CD4-positive, CD25-positive, alpha-beta regulatory T cell (primary cell): Measurements from ENCODE around the gene ELP5. TPM values are rescaled to one million over a fixed set of nuclear protein-coding genes. Genes with fewer than 3 reads are reported as not detected.

ENCODE experiments used
- ATAC-seq, 2 donors: fragments of 150-1000 bp; cut with Tn5 transposase; one replicate each; pipeline ENCODE4 v1.10.0; 2021; ENCODE audit warnings: low read depth in 2 of 2, moderate number of reproducible peaks in 2 of 2, moderate library complexity in 1 of 2
- DNase-seq, 3 donors: peaks; one replicate each; pipeline versions ENCODE4 v3.0.0 to v3.0.0-alpha.2; 2012 to 2022; ENCODE audit warnings: mixed read lengths in 1 of 3
- H3K27ac ChIP-seq: one replicate; pipeline ENCODE4 v1.7.0; 2013; ENCODE audit warnings: mild to moderate bottlenecking, low read length; ENCODE audit not compliant: insufficient read depth, poor library complexity, severe bottlenecking
- H3K27me3 ChIP-seq: one replicate; pipeline ENCODE4 v1.7.0; 2013; ENCODE audit warnings: low read length; ENCODE audit not compliant: control insufficient read depth, insufficient read depth
- H3K36me3 ChIP-seq: one replicate; pipeline ENCODE4 v1.7.0; 2013; ENCODE audit warnings: mild to moderate bottlenecking, low read length, moderate library complexity; ENCODE audit not compliant: control insufficient read depth, insufficient read depth
- H3K4me1 ChIP-seq: 2 replicates; pipeline ENCODE4 v1.7.0; 2013; ENCODE audit warnings: mild to moderate bottlenecking, low read length; ENCODE audit not compliant: insufficient read depth, control insufficient read depth, poor library complexity, severe bottlenecking
- H3K4me3 ChIP-seq: one replicate; pipeline ENCODE4 v1.7.0; 2013; ENCODE audit warnings: low read depth, mild to moderate bottlenecking, low read length, moderate library complexity
- H3K9me3 ChIP-seq, 2 experiments: 1 replicate in 1 of 2; 2 replicates in 1 of 2; pipeline ENCODE4 v1.7.0; 2013; ENCODE audit warnings: low read length in 2 of 2, mild to moderate bottlenecking in 1 of 2, moderate library complexity in 1 of 2; ENCODE audit not compliant: control insufficient read depth in 2 of 2
- H3K27ac Mint-ChIP-seq, 3 donors: one replicate each; pipeline ENCODE4 v1.8.0; 2020 to 2022; ENCODE audit warnings: mild to moderate bottlenecking in 3 of 3, mixed read lengths in 3 of 3, moderate library complexity in 2 of 3
- H3K27me3 Mint-ChIP-seq: one replicate; pipeline ENCODE4 v1.8.0; 2022; ENCODE audit warnings: mild to moderate bottlenecking, mixed read lengths
- H3K36me3 Mint-ChIP-seq: one replicate; pipeline ENCODE4 v1.8.0; 2020; ENCODE audit warnings: mixed read lengths
- H3K4me1 Mint-ChIP-seq, 4 donors: one replicate each; pipeline ENCODE4 v1.8.0; 2020 to 2022; ENCODE audit warnings: mixed read lengths in 4 of 4, mild to moderate bottlenecking in 1 of 4
- H3K4me3 Mint-ChIP-seq, 4 donors: one replicate each; pipeline ENCODE4 v1.8.0; 2020 to 2022; ENCODE audit warnings: mild to moderate bottlenecking in 4 of 4, mixed read lengths in 4 of 4, moderate library complexity in 3 of 4
- H3K9me3 Mint-ChIP-seq, 7 donors: one replicate each; pipeline ENCODE4 v1.8.0; 2020 to 2022; ENCODE audit warnings: mixed read lengths in 7 of 7, mild to moderate bottlenecking in 3 of 7, moderate library complexity in 2 of 7
- polyA plus RNA-seq, 4 donors: library from polyadenylated mRNA; unstranded; fragments of 300-500 nt; fragmentation: Illumina TruSeq; gene quantifications; one replicate each; pipeline ENCODE4 v1.2.3, GENCODE V29; 2021
- total RNA-seq: library from RNA; stranded (reverse); gene quantifications from one replicate; pipeline ENCODE4 v1.2.3, GENCODE V29; 2022

Gene ELP5
- total RNA-seq (31.6 TPM), polyA plus RNA-seq (10 to 100 TPM; 54.5 to 74.0 (median 59.0) TPM)

- ATAC-seq (peak; percentile 33 to 48), DNase-seq (peak; percentile 82 to 92 (median 86))
- peaks cover 41% of the 10 kb centered on the region for H3K4me1 ChIP-seq
- Mint-ChIP-seq H3K9me3 (no peaks in the 10 kb centered on the region), H3K4me3 (peak within 1 kb of the TSS; percentile 95 to 97 (median 96)), H3K4me1 (peaks cover 11 to 45% (median 31%) of the 10 kb centered on the region in 4 donors), H3K36me3 (peaks cover 11% of the 10 kb centered on the region), H3K27me3 (no peaks in the 10 kb centered on the region), H3K27ac (peak within 1 kb of the TSS; percentile 99 to 100 (median 99))
- peak within 1 kb of the TSS; percentile 77 for H3K4me3 ChIP-seq
- peaks cover 12% of the 10 kb centered on the region for H3K36me3 ChIP-seq
- H3K27ac ChIP-seq = peak within 1 kb of the TSS; percentile 100
- no peaks in the 10 kb centered on the region for H3K9me3 ChIP-seq
- H3K27me3 ChIP-seq = no peaks in the 10 kb centered on the region
These were observed at the start of gene ELP5 for GRCh38 chr17:7252176-7253043. ELP5 (plus strand) TSS chr17:7252215; CDS start chr17:7252551, 336 bp downstream.

- Mint-ChIP-seq H3K4me3 (peak overlapping the region in 2 of 4 donors; percentile 70 to 89), H3K9me3 (peaks cover 0 to 1% (median 0%) of the 10 kb centered on the region in 7 donors), H3K36me3 (peaks cover 12% of the 10 kb centered on the region), H3K27me3 (peaks cover 5% of the 10 kb centered on the region), H3K27ac (peak overlapping the region in 2 of 3 donors; percentile 94 to 96), H3K4me1 (peaks cover 0 to 40% (median 20%) of the 10 kb centered on the region in 4 donors)
- Histone ChIP-seq H3K27me3 (no peaks in the 10 kb centered on the region), H3K27ac (no peak overlapping the region), H3K4me1 (peaks cover 17% of the 10 kb centered on the region), H3K9me3 (no peaks in the 10 kb centered on the region), H3K36me3 (no peaks in the 10 kb centered on the region), H3K4me3 (no peak overlapping the region)
- ATAC-seq = no peak
- DNase-seq = no peak
These were observed 48.6 kb upstream of the ELP5 start for GRCh38 chr17:7203391-7203790.

GRCh38 chr17:7204336-7204735, 47.7 kb upstream of the ELP5 start:
- Mint-ChIP-seq H3K27me3 (peaks cover 5% of the 10 kb centered on the region), H3K4me3 (peak overlapping the region; percentile 74 to 95 (median 86)), H3K36me3 (peaks cover 12% of the 10 kb centered on the region), H3K27ac (peak overlapping the region; percentile 58 to 96 (median 94)), H3K9me3 (peaks cover 0 to 1% (median 0%) of the 10 kb centered on the region in 7 donors), H3K4me1 (peaks cover 0 to 41% (median 21%) of the 10 kb centered on the region in 4 donors)
- no peaks in the 10 kb centered on the region for H3K36me3 ChIP-seq
- H3K27me3 ChIP-seq = no peaks in the 10 kb centered on the region
- no peaks in the 10 kb centered on the region for H3K9me3 ChIP-seq
- peak overlapping the region; percentile 44 for H3K4me3 ChIP-seq
- peak overlapping the region; percentile 91 for H3K27ac ChIP-seq
- ATAC-seq (peak in 1 of 2 donors; percentile 3), DNase-seq (no peak)
- peaks cover 17% of the 10 kb centered on the region for H3K4me1 ChIP-seq

- H3K9me3 Mint-ChIP-seq = peaks cover 0 to 1% (median 0%) of the 10 kb centered on the region in 7 donors
- peak overlapping the region; percentile 74 to 95 (median 86) for H3K4me3 Mint-ChIP-seq
- Histone ChIP-seq H3K27ac (peak overlapping the region; percentile 91), H3K9me3 (no peaks in the 10 kb centered on the region), H3K27me3 (no peaks in the 10 kb centered on the region), H3K4me1 (peaks cover 17% of the 10 kb centered on the region), H3K4me3 (peak overlapping the region; percentile 83), H3K36me3 (no peaks in the 10 kb centered on the region)
- DNase-seq (peak; percentile 93 to 98 (median 97)), ATAC-seq (peak; percentile 86 to 87)
- peaks cover 0 to 41% (median 21%) of the 10 kb centered on the region in 4 donors for H3K4me1 Mint-ChIP-seq
- peaks cover 9% of the 10 kb centered on the region for H3K27me3 Mint-ChIP-seq
- peaks cover 12% of the 10 kb centered on the region for H3K36me3 Mint-ChIP-seq
- peak overlapping the region; percentile 58 to 96 (median 94) for H3K27ac Mint-ChIP-seq
These were observed 47.1 kb upstream of the ELP5 start for GRCh38 chr17:7204828-7205461.

- no peaks in the 10 kb centered on the region for H3K9me3 ChIP-seq
- Mint-ChIP-seq H3K4me1 (peaks cover 0 to 41% (median 21%) of the 10 kb centered on the region in 4 donors), H3K36me3 (peaks cover 12% of the 10 kb centered on the region), H3K4me3 (peak overlapping the region; percentile 74 to 95 (median 86)), H3K27ac (peak overlapping the region; percentile 94 to 96 (median 94)), H3K9me3 (peaks cover 0 to 1% (median 0%) of the 10 kb centered on the region in 7 donors), H3K27me3 (peaks cover 10% of the 10 kb centered on the region)
- peaks cover 17% of the 10 kb centered on the region for H3K4me1 ChIP-seq
- ATAC-seq (no peak), DNase-seq (no peak)
- H3K27ac ChIP-seq = peak overlapping the region; percentile 91
- H3K36me3 ChIP-seq = no peaks in the 10 kb centered on the region
- H3K4me3 ChIP-seq = peak overlapping the region; percentile 83
- H3K27me3 ChIP-seq = no peaks in the 10 kb centered on the region
These were observed 46.5 kb upstream of the ELP5 start for GRCh38 chr17:7205561-7205960.

- Mint-ChIP-seq H3K9me3 (peaks cover 0 to 1% (median 0%) of the 10 kb centered on the region in 7 donors), H3K4me3 (peak overlapping the region in 1 of 4 donors; percentile 74), H3K4me1 (peaks cover 0 to 46% (median 20%) of the 10 kb centered on the region in 4 donors), H3K36me3 (peaks cover 8% of the 10 kb centered on the region), H3K27me3 (peaks cover 22% of the 10 kb centered on the region), H3K27ac (peak overlapping the region in 2 of 3 donors; percentile 75 to 85)
- H3K9me3 ChIP-seq = no peaks in the 10 kb centered on the region
- no peak overlapping the region for H3K4me3 ChIP-seq
- H3K27me3 ChIP-seq = no peaks in the 10 kb centered on the region
- no peaks in the 10 kb centered on the region for H3K36me3 ChIP-seq
- DNase-seq = no peak
- ATAC-seq = no peak
- H3K4me1 ChIP-seq = peaks cover 17% of the 10 kb centered on the region
- H3K27ac ChIP-seq = peak overlapping the region; percentile 91
These were observed 44.7 kb upstream of the ELP5 start for GRCh38 chr17:7207120-7208001.
